Measurements from ENCODE around the gene PCDH1.
"Not testable (repeated sequence)": the region's sequence is repeated elsewhere in the genome, so short reads cannot be mapped to it uniquely, and the experiment has no call there.

PCDH1 gene

GRCh38 chr5:141898448-141899049 lies 20.3 kb upstream of the PCDH1 start:
- no peak for DNase-seq (ENCODE audit: low spot score)

GRCh38 chr5:141897425-141897824 lies 19.2 kb upstream of the PCDH1 start:
- DNase-seq (ENCODE audit: low spot score) = no peak

GRCh38 chr5:141890429-141890828 lies 12.2 kb upstream of the PCDH1 start:
- not testable (repeated sequence) for DNase-seq (ENCODE audit: low spot score)

- no peak for DNase-seq (ENCODE audit: low spot score)
Measured at GRCh38 chr5:141889282-141889871, 11.2 kb upstream of the PCDH1 start.

- DNase-seq (ENCODE audit: low spot score) = no peak
Measured at GRCh38 chr5:141883892-141884318, 5.7 kb upstream of the PCDH1 start.

GRCh38 chr5:141883184-141883891 lies 5.1 kb upstream of the PCDH1 start:
- peak; percentile 70 for DNase-seq (ENCODE audit: low spot score)

- no peak for DNase-seq (ENCODE audit: low spot score)
Measured at GRCh38 chr5:141882594-141883183, 4.5 kb upstream of the PCDH1 start.

- DNase-seq (ENCODE audit: low spot score) = no peak
Measured at GRCh38 chr5:141881886-141882285, 3.7 kb upstream of the PCDH1 start.

GRCh38 chr5:141880961-141881801 lies 3.0 kb upstream of the PCDH1 start:
- no peak for DNase-seq (ENCODE audit: low spot score)

- DNase-seq (ENCODE audit: low spot score) = no peak
Measured at GRCh38 chr5:141879941-141880738, 1.9 kb upstream of the PCDH1 start.

GRCh38 chr5:141879426-141879759 lies 1.2 kb upstream of the PCDH1 start:
- DNase-seq (ENCODE audit: low spot score) = no peak

GRCh38 chr5:141878711-141879425 lies 658 bp upstream of the PCDH1 start:
- peak; percentile 85 for DNase-seq (ENCODE audit: low spot score)

- DNase-seq (ENCODE audit: low spot score) = no peak
Measured at GRCh38 chr5:141877356-141878185, 639 bp downstream of the PCDH1 start.

- no peak for DNase-seq (ENCODE audit: low spot score)
Measured at GRCh38 chr5:141876628-141877355, 1.4 kb downstream of the PCDH1 start.

GRCh38 chr5:141875795-141876627 lies 2.2 kb downstream of the PCDH1 start:
- no peak for DNase-seq (ENCODE audit: low spot score)

GRCh38 chr5:141875022-141875740 lies 3.0 kb downstream of the PCDH1 start:
- DNase-seq (ENCODE audit: low spot score) = no peak

- DNase-seq (ENCODE audit: low spot score) = no peak
Measured at GRCh38 chr5:141874262-141874964, 3.8 kb downstream of the PCDH1 start.

Measured in AG20443 (cell line).